Thyroid gland (tissue), 4 donors: Measurements from ENCODE around the gene C4orf50. TPM values are rescaled to one million over a fixed set of nuclear protein-coding genes. Genes with fewer than 3 reads are reported as not detected.
A peak's percentile ranks its signal among the peaks of the same experiment; 100 is the strongest.

ENCODE experiments used
- DNase-seq, 2 donors: peaks; one replicate each; pipeline ENCODE4 v3.0.0-alpha.2; 2019
- H3K27ac ChIP-seq, 3 donors: fragments of 200-600 bp; sonication (generic); 1 replicate in 2 of 3; 2 replicates in 1 of 3; pipeline ENCODE4 v1.5.1; 2016 to 2019; ENCODE audit warnings: mild to moderate bottlenecking in 1 of 3, moderate library complexity in 1 of 3
- H3K27me3 ChIP-seq: fragments of 200-600 bp; sonication (generic); one replicate; pipeline ENCODE4 v1.5.1; 2019
- H3K36me3 ChIP-seq, 2 donors: fragments of 200-600 bp; sonication (generic); one replicate each; pipeline ENCODE4 v1.5.1; 2016 to 2019
- H3K4me1 ChIP-seq, 2 donors: fragments of 200-600 bp; sonication (generic); one replicate each; pipeline ENCODE4 v1.5.1; 2017 to 2019
- H3K4me3 ChIP-seq, 3 donors: fragments of 200-600 bp; sonication (generic); replicated peaks in 1 of 3; 1 replicate in 2 of 3; 2 replicates in 1 of 3; pipeline ENCODE4 v1.5.1; 2016; ENCODE audit warnings: mild to moderate bottlenecking in 1 of 3
- H3K9me3 ChIP-seq: fragments of 200-600 bp; sonication (generic); one replicate; pipeline ENCODE4 v1.5.1; 2017
- POLR2A ChIP-seq, 2 donors: fragments of 450-650 bp; IDR thresholded peaks; one replicate each; pipeline ENCODE4 v1.6.1; 2017; ENCODE audit warnings: antibody characterized with exemption in 2 of 2, mild to moderate bottlenecking in 2 of 2, moderate library complexity in 1 of 2
- WGBS, 2 donors: methylation state at CpG; one replicate each; pipeline ENCODE4 v1.1.5; 2017; 5-methylcytosine and 5-hydroxymethylcytosine counted together
- intact Hi-C: fragments of 100-400 bp; cut with DNase I; formaldehyde crosslinking; loops from one replicate; pipeline ENCODE4 v1.15.1; 2023
- total RNA-seq, 4 donors: library from RNA; depleted of rRNA; stranded (reverse); fragments of >200 nt; gene quantifications; one replicate each; pipeline ENCODE4 v1.2.3, GENCODE V29; 2016
- TF ChIP-seq, protein P1 (sequence below), 6 experiments: fragments of 200-600 bp in 3 of 6; fragments of 450-650 bp in 3 of 6; sonication (generic) in 3 of 6; IDR thresholded peaks; one replicate each; pipeline ENCODE4 v1.5.1; 2016 to 2019; ENCODE audit warnings: antibody characterized with exemption in 6 of 6, mild to moderate bottlenecking in 2 of 6, inconsistent platforms in 1 of 6, moderate library complexity in 1 of 6

C4orf50 gene
- total RNA-seq, 4 donors from 2014 or later: 0.11 to 0.15 (median 0.13) TPM; not detected in 1

DNA sequence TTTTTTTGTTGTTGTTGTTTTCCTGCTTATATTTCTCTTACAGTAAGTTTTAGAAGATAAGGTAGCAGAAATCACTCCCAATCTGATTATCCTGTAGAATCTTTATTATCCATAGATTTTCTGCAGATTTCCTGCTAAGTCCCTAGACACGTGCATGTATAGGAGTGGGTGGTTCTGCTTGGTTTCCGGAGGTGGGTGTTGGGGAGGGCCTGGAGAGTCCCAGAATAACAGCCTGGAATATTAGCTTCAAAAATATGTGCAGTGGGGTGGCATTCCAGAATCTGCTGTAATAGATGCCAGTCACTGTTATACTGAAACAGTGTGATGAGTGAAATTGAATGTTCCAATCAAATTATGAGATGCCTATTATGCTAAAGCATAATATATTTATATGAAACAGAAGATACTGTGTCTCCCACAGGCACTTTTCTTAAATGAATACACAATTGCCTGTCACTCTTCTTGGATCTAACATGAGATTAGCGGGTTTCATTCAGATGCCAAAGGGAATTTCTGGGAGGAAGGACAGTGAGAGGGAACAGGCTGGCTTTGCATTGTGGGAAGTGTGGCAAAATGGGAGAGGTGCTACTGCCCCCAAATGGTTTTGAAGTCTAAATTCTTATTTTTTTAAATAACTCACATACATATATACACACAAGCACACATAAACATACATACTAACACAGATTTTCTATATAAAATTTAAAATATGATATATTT, 37.6 kb downstream of the C4orf50 start:
- no peak overlapping the region for H3K4me3 ChIP-seq
- no peaks in the 10 kb centered on the region for H3K4me1 ChIP-seq
- peaks cover 4% of the 10 kb centered on the region for H3K27me3 ChIP-seq
- H3K27ac ChIP-seq: no peak overlapping the region
- TF ChIP-seq, protein P1, sequence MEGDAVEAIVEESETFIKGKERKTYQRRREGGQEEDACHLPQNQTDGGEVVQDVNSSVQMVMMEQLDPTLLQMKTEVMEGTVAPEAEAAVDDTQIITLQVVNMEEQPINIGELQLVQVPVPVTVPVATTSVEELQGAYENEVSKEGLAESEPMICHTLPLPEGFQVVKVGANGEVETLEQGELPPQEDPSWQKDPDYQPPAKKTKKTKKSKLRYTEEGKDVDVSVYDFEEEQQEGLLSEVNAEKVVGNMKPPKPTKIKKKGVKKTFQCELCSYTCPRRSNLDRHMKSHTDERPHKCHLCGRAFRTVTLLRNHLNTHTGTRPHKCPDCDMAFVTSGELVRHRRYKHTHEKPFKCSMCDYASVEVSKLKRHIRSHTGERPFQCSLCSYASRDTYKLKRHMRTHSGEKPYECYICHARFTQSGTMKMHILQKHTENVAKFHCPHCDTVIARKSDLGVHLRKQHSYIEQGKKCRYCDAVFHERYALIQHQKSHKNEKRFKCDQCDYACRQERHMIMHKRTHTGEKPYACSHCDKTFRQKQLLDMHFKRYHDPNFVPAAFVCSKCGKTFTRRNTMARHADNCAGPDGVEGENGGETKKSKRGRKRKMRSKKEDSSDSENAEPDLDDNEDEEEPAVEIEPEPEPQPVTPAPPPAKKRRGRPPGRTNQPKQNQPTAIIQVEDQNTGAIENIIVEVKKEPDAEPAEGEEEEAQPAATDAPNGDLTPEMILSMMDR (IDR thresholded peaks at IDR 0.05): no peak
- TF ChIP-seq POLR2A (IDR thresholded peaks at IDR 0.05): no peak
- H3K9me3 ChIP-seq: no peaks in the 10 kb centered on the region
- intact Hi-C loops: no loop called here
- DNase-seq: no peak
- 51 to 55% methylated on average over 3 of the region's 3 CpGs for WGBS, 2 donors
- H3K36me3 ChIP-seq: no peaks in the 10 kb centered on the region

DNA sequence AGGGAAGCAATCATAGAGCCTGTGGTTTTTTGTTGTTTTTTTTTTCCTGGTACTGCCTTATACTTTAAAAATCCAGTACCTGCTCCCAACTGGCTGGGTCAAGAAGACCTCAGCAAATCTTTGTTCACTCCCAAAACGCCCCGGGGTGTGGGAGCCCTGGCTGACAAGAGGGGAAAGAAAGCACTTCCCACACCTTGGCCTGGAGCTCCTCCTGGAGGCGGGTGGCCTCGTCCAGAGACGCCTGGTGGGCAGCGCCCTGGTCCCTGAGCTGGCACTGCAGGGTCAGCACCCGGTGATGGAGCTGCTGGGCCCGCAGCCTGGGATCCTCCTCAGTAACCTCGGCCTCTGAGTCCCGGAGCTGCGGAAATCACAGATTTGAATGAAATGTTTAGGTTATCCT, 38.2 kb downstream of the C4orf50 start:
- no peaks in the 10 kb centered on the region for H3K9me3 ChIP-seq
- peak; percentile 10 to 29 for DNase-seq
- 21 to 28% methylated on average over 11 of the region's 11 CpGs for WGBS, 2 donors

DNA sequence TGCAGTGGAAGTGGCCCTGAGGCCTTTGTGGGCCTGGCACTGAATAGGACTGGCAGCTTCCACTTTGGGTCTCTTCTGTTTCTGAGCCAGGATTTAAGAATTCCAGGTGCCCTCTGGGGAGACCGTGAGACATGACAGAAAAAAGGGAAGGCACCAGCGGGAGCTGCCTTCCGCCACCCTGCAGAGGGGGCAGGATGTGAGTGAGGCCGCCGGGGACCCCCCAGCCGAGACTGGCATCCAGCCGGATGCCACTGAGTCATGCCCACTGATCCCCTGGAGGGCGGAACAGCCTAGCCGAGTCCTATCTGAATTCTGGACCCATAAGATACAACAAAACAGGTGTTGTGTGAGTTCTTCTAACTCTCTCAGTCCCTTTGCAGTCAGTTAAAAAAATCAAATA, 41.3 kb downstream of the C4orf50 start:
- TF ChIP-seq POLR2A (IDR thresholded peaks at IDR 0.05): no peak
- TF ChIP-seq, protein P1 (IDR thresholded peaks at IDR 0.05): no peak
- no peak overlapping the region for H3K4me3 ChIP-seq
- H3K27ac ChIP-seq: no peak overlapping the region
- intact Hi-C loops: no loop called here
- H3K9me3 ChIP-seq: no peaks in the 10 kb centered on the region
- DNase-seq: no peak
- no peaks in the 10 kb centered on the region for H3K36me3 ChIP-seq
- H3K4me1 ChIP-seq: no peaks in the 10 kb centered on the region
- peaks cover 4% of the 10 kb centered on the region for H3K27me3 ChIP-seq
- WGBS, 2 donors: 79 to 81% methylated on average over 9 of the region's 9 CpGs

More for the DNA sequence above, 38.2 kb downstream of the C4orf50 start:
- Histone ChIP-seq H3K4me3 (no peak overlapping the region), H3K27ac (no peak overlapping the region), H3K4me1 (no peaks in the 10 kb centered on the region), H3K36me3 (no peaks in the 10 kb centered on the region), H3K27me3 (peaks cover 4% of the 10 kb centered on the region)
- intact Hi-C loops: no loop called here
- TF ChIP-seq, protein P1 (IDR thresholded peaks at IDR 0.05): peak in 3 of 6 experiments; percentile 20 to 41 (median 38)
- TF ChIP-seq POLR2A (IDR thresholded peaks at IDR 0.05): no peak

DNA sequence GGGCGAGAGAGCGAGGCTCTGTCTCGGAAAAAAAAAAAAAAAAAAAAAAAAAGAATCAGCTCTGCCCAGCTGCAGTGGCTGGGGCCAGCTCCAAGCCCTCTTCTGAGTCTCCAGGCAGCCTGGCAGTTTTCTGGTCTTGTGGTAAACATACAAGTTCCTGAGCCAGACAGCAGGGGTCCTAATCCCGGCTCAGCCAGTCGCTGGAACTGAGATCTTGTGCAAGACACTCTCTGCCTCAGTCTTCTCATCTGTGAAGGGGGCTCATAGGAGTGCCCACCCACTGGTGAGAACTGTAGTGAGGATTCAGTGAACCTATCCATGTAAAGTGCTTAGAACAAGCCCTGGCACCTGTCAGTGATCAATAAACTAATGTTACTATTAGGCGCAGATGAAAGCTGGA, 41.8 kb downstream of the C4orf50 start:
- 86 to 93% methylated on average over 5 to 6 of the region's 6 CpGs for WGBS, 2 donors
- H3K4me3 ChIP-seq: no peak overlapping the region
- TF ChIP-seq, protein P1 (IDR thresholded peaks at IDR 0.05): no peak
- TF ChIP-seq POLR2A (IDR thresholded peaks at IDR 0.05): no peak
- H3K4me1 ChIP-seq: no peaks in the 10 kb centered on the region
- H3K9me3 ChIP-seq: no peaks in the 10 kb centered on the region
- H3K27me3 ChIP-seq: peaks cover 4% of the 10 kb centered on the region
- H3K27ac ChIP-seq: no peak overlapping the region
- intact Hi-C loops: no loop called here
- no peak for DNase-seq
- H3K36me3 ChIP-seq: no peaks in the 10 kb centered on the region

DNA sequence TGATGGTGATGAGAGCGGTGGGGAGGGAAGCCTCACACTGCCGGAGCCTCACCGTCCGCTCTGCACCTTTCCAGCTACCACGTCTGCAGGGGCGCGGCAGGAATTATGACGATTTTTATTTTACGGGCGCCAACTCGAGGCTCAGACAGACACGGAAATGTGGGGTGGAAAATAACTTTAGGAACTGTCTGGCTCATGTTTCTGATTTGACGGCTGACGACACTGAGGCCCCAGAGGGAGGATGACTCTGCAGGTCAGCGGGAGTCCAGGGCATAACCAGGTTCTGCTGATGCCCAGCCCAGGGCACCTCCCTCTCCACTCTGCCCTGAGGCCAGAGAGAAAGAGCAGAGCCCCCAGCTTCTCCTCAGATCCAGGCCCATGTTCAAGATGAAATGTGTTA, 43.9 kb downstream of the C4orf50 start:
- Histone ChIP-seq H3K36me3 (no peaks in the 10 kb centered on the region), H3K27ac (no peak overlapping the region), H3K9me3 (no peaks in the 10 kb centered on the region), H3K27me3 (peaks cover 4% of the 10 kb centered on the region), H3K4me1 (no peaks in the 10 kb centered on the region), H3K4me3 (no peak overlapping the region)
- 73 to 74% methylated on average over 15 of the region's 15 CpGs for WGBS, 2 donors
- intact Hi-C loops: no loop called here
- TF ChIP-seq POLR2A (IDR thresholded peaks at IDR 0.05): no peak
- TF ChIP-seq, protein P1 (IDR thresholded peaks at IDR 0.05): no peak
- no peak for DNase-seq
